ENCODE results near the gene MED6. TPM values are rescaled to one million over a fixed set of nuclear protein-coding genes. Genes with fewer than 3 reads are reported as not detected.

Gene MED6
- total RNA-seq, 1 donor from 2014 or later: 31.2 TPM

DNA sequence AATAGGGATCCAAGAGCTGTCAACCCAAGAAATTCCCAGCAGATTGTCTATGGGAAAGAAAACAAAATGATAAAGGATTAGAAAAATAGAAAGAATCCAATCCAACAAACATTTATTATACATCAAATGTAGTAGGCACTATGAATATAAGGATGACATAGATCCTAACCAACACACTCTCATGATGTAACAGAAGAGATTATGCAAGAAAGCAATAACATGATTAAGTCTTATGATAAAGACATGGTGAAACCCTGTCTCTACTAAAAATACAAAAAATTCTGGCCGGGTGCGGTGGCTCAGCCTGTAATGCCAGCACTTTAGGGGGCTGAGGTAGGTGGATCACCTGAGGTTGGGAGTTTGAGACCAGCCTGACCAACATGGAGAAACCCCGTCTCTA is 2.7 kb downstream of the MED6 start:
- DNase-seq (no peak), ATAC-seq (no peak)
- intact Hi-C loops (cut with DNase I): no loop called here
- TF ChIP-seq, protein P1, sequence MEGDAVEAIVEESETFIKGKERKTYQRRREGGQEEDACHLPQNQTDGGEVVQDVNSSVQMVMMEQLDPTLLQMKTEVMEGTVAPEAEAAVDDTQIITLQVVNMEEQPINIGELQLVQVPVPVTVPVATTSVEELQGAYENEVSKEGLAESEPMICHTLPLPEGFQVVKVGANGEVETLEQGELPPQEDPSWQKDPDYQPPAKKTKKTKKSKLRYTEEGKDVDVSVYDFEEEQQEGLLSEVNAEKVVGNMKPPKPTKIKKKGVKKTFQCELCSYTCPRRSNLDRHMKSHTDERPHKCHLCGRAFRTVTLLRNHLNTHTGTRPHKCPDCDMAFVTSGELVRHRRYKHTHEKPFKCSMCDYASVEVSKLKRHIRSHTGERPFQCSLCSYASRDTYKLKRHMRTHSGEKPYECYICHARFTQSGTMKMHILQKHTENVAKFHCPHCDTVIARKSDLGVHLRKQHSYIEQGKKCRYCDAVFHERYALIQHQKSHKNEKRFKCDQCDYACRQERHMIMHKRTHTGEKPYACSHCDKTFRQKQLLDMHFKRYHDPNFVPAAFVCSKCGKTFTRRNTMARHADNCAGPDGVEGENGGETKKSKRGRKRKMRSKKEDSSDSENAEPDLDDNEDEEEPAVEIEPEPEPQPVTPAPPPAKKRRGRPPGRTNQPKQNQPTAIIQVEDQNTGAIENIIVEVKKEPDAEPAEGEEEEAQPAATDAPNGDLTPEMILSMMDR (IDR thresholded peaks at IDR 0.05): no peak
- Histone ChIP-seq H3K27me3 (no peaks in the 10 kb centered on the region), H3K4me1 (peaks cover 16% of the 10 kb centered on the region), H3K36me3 (peaks cover 40% of the 10 kb centered on the region), H3K27ac (no peak overlapping the region), H3K4me3 (no peak overlapping the region), H3K9me3 (no peaks in the 10 kb centered on the region)

DNA sequence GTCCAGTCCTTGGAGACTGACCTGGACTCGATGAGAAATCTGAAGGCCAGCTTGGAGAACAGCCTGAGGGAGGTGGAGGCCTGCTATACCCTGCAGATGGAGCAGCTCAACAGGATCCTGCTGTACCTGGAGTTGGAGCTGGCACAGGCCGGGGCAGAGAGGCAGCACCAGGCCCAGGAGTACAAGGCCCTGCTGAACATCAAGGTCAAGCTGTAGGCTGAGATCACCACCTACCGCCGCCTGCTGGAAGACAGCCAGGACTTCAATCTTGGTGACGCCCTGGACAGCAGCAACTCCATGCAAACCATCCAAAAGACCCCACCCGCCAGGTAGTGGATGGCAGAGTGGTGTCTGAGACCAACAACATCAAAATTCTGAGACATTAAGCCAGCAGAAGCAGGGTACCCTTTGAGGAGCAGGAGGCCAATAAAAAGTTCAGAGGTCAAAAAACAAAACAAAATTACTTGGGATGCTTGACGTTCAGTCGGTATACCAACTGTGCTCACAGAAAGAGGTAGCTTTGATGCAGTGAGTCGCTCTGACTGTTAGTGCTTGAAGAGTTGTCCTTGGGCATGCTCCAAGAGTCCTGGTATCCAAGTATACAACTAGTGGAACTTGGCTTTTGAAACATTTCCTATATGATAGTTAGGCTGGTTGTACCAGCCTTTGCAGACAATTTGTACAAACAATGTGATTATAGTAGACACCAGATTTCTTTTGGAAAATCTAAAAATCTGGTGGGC is 4.8 kb downstream of the MED6 start:
- Histone ChIP-seq H3K36me3 (peaks cover 61% of the 10 kb centered on the region), H3K27me3 (no peaks in the 10 kb centered on the region), H3K4me1 (peaks cover 10% of the 10 kb centered on the region), H3K27ac (no peak overlapping the region), H3K4me3 (no peak overlapping the region), H3K9me3 (no peaks in the 10 kb centered on the region)
- intact Hi-C loops (cut with DNase I): no loop called here
- ATAC-seq: no peak
- DNase-seq: no peak
- TF ChIP-seq, protein P1 (IDR thresholded peaks at IDR 0.05): no peak

DNA sequence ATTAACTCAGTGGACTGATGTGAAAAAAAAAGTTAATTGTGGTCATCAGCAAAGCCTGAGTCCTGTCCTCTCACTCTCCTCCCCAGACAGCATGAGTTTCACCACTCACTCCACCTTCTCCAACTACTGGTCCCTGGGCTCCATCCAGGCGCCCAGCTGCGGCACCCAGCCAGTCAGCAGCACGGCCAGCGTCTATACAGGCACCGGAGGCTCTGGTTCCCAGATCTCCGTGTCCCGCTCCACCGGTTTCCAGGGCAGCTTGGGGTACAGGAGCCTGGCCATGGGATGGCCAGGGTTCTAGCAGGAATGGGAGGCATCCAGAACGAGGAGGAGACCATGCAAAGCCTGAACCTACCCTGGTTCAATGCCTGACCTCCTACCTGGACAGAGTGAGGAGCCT is 6.0 kb downstream of the MED6 start:
- no peak overlapping the region for H3K4me3 ChIP-seq
- ATAC-seq: no peak
- H3K36me3 ChIP-seq: peaks cover 72% of the 10 kb centered on the region
- no peak for DNase-seq
- TF ChIP-seq, protein P1 (IDR thresholded peaks at IDR 0.05): no peak
- H3K9me3 ChIP-seq: no peaks in the 10 kb centered on the region
- H3K27ac ChIP-seq: no peak overlapping the region
- peaks cover 5% of the 10 kb centered on the region for H3K4me1 ChIP-seq
- intact Hi-C loops (cut with DNase I): no loop called here
- H3K27me3 ChIP-seq: no peaks in the 10 kb centered on the region

DNA sequence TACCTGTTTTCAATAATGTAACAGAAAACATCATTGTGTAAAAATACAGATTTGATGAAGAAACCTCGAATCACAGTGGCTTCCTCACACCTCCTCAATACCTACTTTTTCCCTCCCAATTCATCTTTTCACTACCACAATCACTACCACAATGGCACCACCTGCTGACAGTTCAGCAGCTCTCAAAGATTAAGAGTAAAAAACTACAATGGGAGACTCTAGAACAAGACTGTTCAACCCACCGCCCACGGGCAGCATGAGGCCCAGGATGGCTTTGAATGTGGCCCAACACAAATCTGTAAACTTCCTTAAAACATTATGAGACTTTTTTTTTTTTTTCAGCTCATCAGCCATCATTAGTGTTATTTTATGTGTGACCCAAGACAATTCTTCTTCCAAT is 15.2 kb downstream of the MED6 start:
- no peak overlapping the region for H3K4me3 ChIP-seq
- H3K27ac ChIP-seq: no peak overlapping the region
- peaks cover 99% of the 10 kb centered on the region for H3K36me3 ChIP-seq
- DNase-seq (no peak), ATAC-seq (no peak)
- H3K4me1 ChIP-seq: no peaks in the 10 kb centered on the region
- TF ChIP-seq, protein P1 (IDR thresholded peaks at IDR 0.05): no peak
- intact Hi-C loops (cut with DNase I): no loop called here
- H3K9me3 ChIP-seq: no peaks in the 10 kb centered on the region
- H3K27me3 ChIP-seq: no peaks in the 10 kb centered on the region

DNA sequence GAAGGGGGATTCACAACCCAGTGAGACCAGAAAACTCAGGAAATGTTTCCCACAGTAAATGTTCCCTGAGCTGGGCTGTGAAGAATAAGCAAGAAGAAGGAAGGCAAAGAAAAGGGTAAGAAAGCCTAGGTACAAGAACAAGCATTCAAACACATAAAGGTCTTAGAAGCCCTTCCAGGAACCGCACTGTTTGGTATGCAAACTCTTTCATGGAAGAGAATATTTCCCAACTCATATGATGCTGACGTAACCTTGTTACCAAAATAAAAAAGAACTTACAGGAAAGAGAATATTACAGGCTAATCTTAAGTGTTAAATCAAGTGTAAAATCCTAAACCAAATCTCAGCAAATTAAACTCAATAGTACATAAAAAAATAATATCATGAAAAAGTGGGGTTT is 23.6 kb downstream of the MED6 start:
- Histone ChIP-seq H3K27me3 (no peaks in the 10 kb centered on the region), H3K4me1 (no peaks in the 10 kb centered on the region), H3K9me3 (no peaks in the 10 kb centered on the region), H3K4me3 (no peak overlapping the region), H3K36me3 (peaks cover 18% of the 10 kb centered on the region), H3K27ac (peak overlapping the region; percentile 24)
- peak; percentile 72 for ATAC-seq
- no peak for DNase-seq
- TF ChIP-seq, protein P1 (IDR thresholded peaks at IDR 0.05): no peak
- intact Hi-C loops (cut with DNase I): no loop called here
